Activated gamma-delta T cell treated with Interleukin-2 at 50 U/mL for 16 hours (primary cell): ENCODE measurements around the gene LDLRAD4.
"Not testable (repeated sequence)": the region's sequence is repeated elsewhere in the genome, so short reads cannot be mapped to it uniquely, and the experiment has no call there.

Experiments
- DNase-seq: peaks from one replicate; pipeline ENCODE4 v3.0.0-alpha.2; 2020

The LDLRAD4 gene

GRCh38 chr18:13661051-13661778, 442.7 kb downstream of the LDLRAD4 start:
- DNase-seq, result no peak

GRCh38 chr18:13661779-13662256, 443.3 kb downstream of the LDLRAD4 start:
- no peak for DNase-seq

- DNase-seq, result no peak
Observed at GRCh38 chr18:13672657-13673056, 454.1 kb downstream of the LDLRAD4 start.

- DNase-seq, result no peak
Observed at GRCh38 chr18:13676471-13676870, 457.9 kb downstream of the LDLRAD4 start.

- DNase-seq, result not testable (repeated sequence)
Observed at GRCh38 chr18:13677350-13677749, 458.8 kb downstream of the LDLRAD4 start.

- no peak for DNase-seq
Observed at GRCh38 chr18:13680612-13681011, 462.1 kb downstream of the LDLRAD4 start.

- no peak for DNase-seq
Observed at GRCh38 chr18:13681701-13682100, 463.1 kb downstream of the LDLRAD4 start.

- DNase-seq, result no peak
Observed at GRCh38 chr18:13684546-13684945, 466.0 kb downstream of the LDLRAD4 start.

GRCh38 chr18:13688191-13689136, 469.9 kb downstream of the LDLRAD4 start:
- no peak for DNase-seq

GRCh38 chr18:13690060-13690459, 471.5 kb downstream of the LDLRAD4 start:
- not testable (repeated sequence) for DNase-seq

- not testable (repeated sequence) for DNase-seq
Observed at GRCh38 chr18:13695337-13695736, 476.8 kb downstream of the LDLRAD4 start.

GRCh38 chr18:13696961-13697360, 478.4 kb downstream of the LDLRAD4 start:
- DNase-seq, result no peak

GRCh38 chr18:13700153-13700552, 481.6 kb downstream of the LDLRAD4 start:
- DNase-seq, result no peak
